WTC11 (cell line): ENCODE data around the gene AGAP1. TPM values are rescaled to one million over a fixed set of nuclear protein-coding genes. Genes with fewer than 3 reads are reported as not detected.

Source experiments
- ATAC-seq: fragments of 200-7000 bp; cut with Tn5 transposase; 2 replicates; pipeline ENCODE4 v1.10.0; 2021; ENCODE audit warnings: mild to moderate bottlenecking, moderate library complexity
- CTCF ChIA-PET: fragments of 300-600 bp; sonication (Branson Sonifier 250); formaldehyde crosslinking; loops from one replicate; lab custom pipeline; 2021; ENCODE audit warnings: antibody characterized with exemption; lab: Charles Lee
- POLR2A ChIA-PET: fragments of 350-600 bp; sonication (Branson Sonifier 250); formaldehyde crosslinking; loops from one replicate; lab custom pipeline; 2021; ENCODE audit warnings: antibody characterized with exemption; lab: Charles Lee
- DNase-seq: peaks from one replicate; pipeline ENCODE4 v3.0.0; 2021; ENCODE audit warnings: low spot score
- H3K27ac Mint-ChIP-seq: 2 replicates; pipeline ENCODE4 v1.8.0; 2021; ENCODE audit warnings: mixed read lengths
- H3K27me3 Mint-ChIP-seq: 2 replicates; pipeline ENCODE4 v1.8.0; 2021; ENCODE audit warnings: low read depth, mild to moderate bottlenecking, moderate library complexity, mixed read lengths
- H3K36me3 Mint-ChIP-seq: 2 replicates; pipeline ENCODE4 v1.8.0; 2021; ENCODE audit warnings: mixed read lengths
- H3K4me1 Mint-ChIP-seq: 2 replicates; pipeline ENCODE4 v1.8.0; 2022; ENCODE audit warnings: mixed read lengths
- H3K4me3 Mint-ChIP-seq: 2 replicates; pipeline ENCODE4 v1.8.0; 2021; ENCODE audit warnings: mild to moderate bottlenecking, moderate library complexity, mixed read lengths
- H3K9me3 Mint-ChIP-seq: 2 replicates; pipeline ENCODE4 v1.8.0; 2021; ENCODE audit warnings: mixed read lengths
- ATF1 ChIP-seq: sonication (generic); formaldehyde crosslinking; IDR thresholded peaks from 2 replicates; pipeline ENCODE4 v1.8.1; 2023; ENCODE audit warnings: mild to moderate bottlenecking, moderate library complexity, missing genetic modification reagents
- CTCF ChIP-seq: fragments of 200-600 bp; IDR thresholded peaks from 2 replicates; pipeline ENCODE4 v1.8.0; 2022; ENCODE audit warnings: antibody characterized with exemption
- E2F1 ChIP-seq: sonication (generic); formaldehyde crosslinking; IDR thresholded peaks from 2 replicates; pipeline ENCODE4 v1.8.0; 2022; ENCODE audit warnings: mild to moderate bottlenecking, missing genetic modification reagents
- ETV6 ChIP-seq: sonication (generic); formaldehyde crosslinking; IDR thresholded peaks from 2 replicates; pipeline ENCODE4 v1.8.1; 2022; ENCODE audit warnings: mild to moderate bottlenecking, missing genetic modification reagents
- FOXK1 ChIP-seq: sonication (generic); formaldehyde crosslinking; IDR thresholded peaks from 2 replicates; pipeline ENCODE4 v1.8.0; 2022; ENCODE audit warnings: mild to moderate bottlenecking, moderate library complexity, missing genetic modification reagents
- GTF2I ChIP-seq: fragments of 250-450 bp; sonication (Bioruptor Pico); conservative IDR thresholded peaks from 2 replicates; pipeline ENCODE4 v1.4.0; 2021; ENCODE audit warnings: mild to moderate bottlenecking
- HMGA2 ChIP-seq: fragments of 250-450 bp; sonication (Bioruptor Pico); IDR thresholded peaks from 2 replicates; pipeline ENCODE4 v1.4.0; 2021; ENCODE audit warnings: mild to moderate bottlenecking, moderate library complexity
- NFATC4 ChIP-seq: fragments of 250-450 bp; sonication (Bioruptor Pico); IDR thresholded peaks from 2 replicates; pipeline ENCODE4 v1.9.0; 2021; ENCODE audit warnings: mild to moderate bottlenecking
- NR2C2 ChIP-seq: sonication (generic); formaldehyde crosslinking; IDR thresholded peaks from 2 replicates; pipeline ENCODE4 v1.8.0; 2022; ENCODE audit warnings: mild to moderate bottlenecking, missing genetic modification reagents
- OVOL2 ChIP-seq: fragments of 250-450 bp; sonication (Bioruptor Pico); IDR thresholded peaks from 2 replicates; pipeline ENCODE4 v1.9.0; 2021; ENCODE audit warnings: mild to moderate bottlenecking, borderline replicate concordance
- PRDM15 ChIP-seq: sonication (generic); formaldehyde crosslinking; IDR thresholded peaks from 2 replicates; pipeline ENCODE4 v1.8.0; 2022; ENCODE audit warnings: missing genetic modification reagents
- PREB ChIP-seq: sonication (generic); formaldehyde crosslinking; IDR thresholded peaks from 2 replicates; pipeline ENCODE4 v1.8.1; 2022; ENCODE audit warnings: mild to moderate bottlenecking, missing genetic modification reagents, moderate library complexity, borderline replicate concordance
- RELA ChIP-seq: sonication (generic); formaldehyde crosslinking; IDR thresholded peaks from 2 replicates; pipeline ENCODE4 v1.8.1; 2022; ENCODE audit warnings: missing genetic modification reagents, mild to moderate bottlenecking, borderline replicate concordance
- TP53 ChIP-seq: sonication (generic); formaldehyde crosslinking; IDR thresholded peaks from 2 replicates; pipeline ENCODE4 v1.8.1; 2023; ENCODE audit warnings: mild to moderate bottlenecking, missing genetic modification reagents
- ZNF121 ChIP-seq: sonication (generic); formaldehyde crosslinking; IDR thresholded peaks from 2 replicates; pipeline ENCODE4 v1.8.0; 2023; ENCODE audit warnings: missing genetic modification reagents
- ZNF232 ChIP-seq: sonication (generic); formaldehyde crosslinking; IDR thresholded peaks from 2 replicates; pipeline ENCODE4 v1.8.0; 2022; ENCODE audit warnings: mild to moderate bottlenecking, missing genetic modification reagents
- ZNF263 ChIP-seq: sonication (generic); formaldehyde crosslinking; IDR thresholded peaks from 2 replicates; pipeline ENCODE4 v1.8.1; 2022; ENCODE audit warnings: low read depth, mild to moderate bottlenecking, moderate library complexity, missing genetic modification reagents
- total RNA-seq: library from RNA; stranded (reverse); gene quantifications from 3 replicates; pipeline ENCODE4 v1.2.3, GENCODE V29; 2021
- TF ChIP-seq, protein P1 (sequence below): sonication (generic); formaldehyde crosslinking; IDR thresholded peaks from 2 replicates; pipeline ENCODE4 v1.8.1; 2022; ENCODE audit warnings: low read depth, mild to moderate bottlenecking, moderate library complexity, missing genetic modification reagents, borderline replicate concordance
- TF ChIP-seq, protein P2 (sequence below): sonication (generic); formaldehyde crosslinking; IDR thresholded peaks from 2 replicates; pipeline ENCODE4 v1.8.1; 2022; ENCODE audit warnings: missing genetic modification reagents, borderline replicate concordance

AGAP1 gene
- total RNA-seq, 1 experiment from 2014 or later = 49.3 TPM

DNA sequence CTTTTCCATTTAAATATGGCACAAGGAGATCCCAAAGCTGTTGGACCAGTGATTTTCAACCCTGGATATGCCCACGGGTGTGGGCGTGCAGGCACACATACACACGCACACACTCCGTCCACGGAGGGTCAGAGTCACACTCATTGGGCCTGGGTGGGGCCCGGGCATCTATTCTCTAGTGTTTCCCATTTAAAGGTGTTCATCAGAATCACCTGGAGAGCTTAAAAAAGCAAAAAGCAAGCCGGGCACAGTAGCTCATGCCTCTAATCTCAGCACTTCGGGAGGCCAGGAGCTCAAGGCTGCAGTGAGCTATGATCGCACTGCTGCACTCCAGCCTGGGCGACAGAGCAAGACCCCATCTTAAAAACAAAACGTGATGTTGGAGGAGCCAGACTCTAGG, 345.4 kb downstream of the AGAP1 start:
- Mint-ChIP-seq H3K4me1 (peaks cover 19% of the 10 kb centered on the region), H3K36me3 (no peaks in the 10 kb centered on the region), H3K27me3 (no peaks in the 10 kb centered on the region), H3K27ac (no peak overlapping the region), H3K9me3 (no peaks in the 10 kb centered on the region), H3K4me3 (no peak overlapping the region)
- ChIA-PET CTCF (no interaction called here), POLR2A (no interaction called here)
- no peak for DNase-seq
- TF ChIP-seq ZNF121 (CRISPR knock-in tag) (peak; percentile 78), ETV6 (CRISPR knock-in tag) (no peak)
- ATAC-seq = no peak

DNA sequence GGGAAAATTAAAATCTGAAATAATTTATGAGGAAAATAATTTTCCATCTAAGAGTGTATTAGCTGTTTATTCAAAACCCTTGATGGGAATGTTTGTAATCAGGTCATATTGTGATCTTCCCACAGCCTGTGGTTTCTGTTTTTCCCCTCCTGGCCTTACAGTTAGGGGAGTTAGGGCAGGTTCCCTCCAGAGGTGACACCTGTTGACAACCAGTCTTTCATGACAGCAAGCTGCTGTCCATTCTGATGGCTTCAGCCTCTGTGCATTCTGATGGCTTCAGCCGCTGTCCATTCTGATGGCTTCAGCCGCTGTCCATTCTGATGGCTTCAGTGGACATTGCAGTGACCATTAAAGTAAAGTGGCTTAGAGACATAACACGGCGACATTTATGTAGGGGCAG, 346.1 kb downstream of the AGAP1 start:
- H3K4me3 Mint-ChIP-seq = no peak overlapping the region
- DNase-seq (no peak), ATAC-seq (no peak)
- H3K27me3 Mint-ChIP-seq = no peaks in the 10 kb centered on the region
- peaks cover 19% of the 10 kb centered on the region for H3K4me1 Mint-ChIP-seq
- H3K27ac Mint-ChIP-seq = no peak overlapping the region
- no peak for TF ChIP-seq NR2C2
- TF ChIP-seq ZNF232 (CRISPR knock-in tag) = no peak
- TF ChIP-seq CTCF = no peak
- no peak for TF ChIP-seq ZNF263 (CRISPR knock-in tag)
- no peak for TF ChIP-seq TP53 (CRISPR knock-in tag)
- ChIA-PET POLR2A (no interaction called here), CTCF (no interaction called here)
- H3K9me3 Mint-ChIP-seq = no peaks in the 10 kb centered on the region
- no peaks in the 10 kb centered on the region for H3K36me3 Mint-ChIP-seq

DNA sequence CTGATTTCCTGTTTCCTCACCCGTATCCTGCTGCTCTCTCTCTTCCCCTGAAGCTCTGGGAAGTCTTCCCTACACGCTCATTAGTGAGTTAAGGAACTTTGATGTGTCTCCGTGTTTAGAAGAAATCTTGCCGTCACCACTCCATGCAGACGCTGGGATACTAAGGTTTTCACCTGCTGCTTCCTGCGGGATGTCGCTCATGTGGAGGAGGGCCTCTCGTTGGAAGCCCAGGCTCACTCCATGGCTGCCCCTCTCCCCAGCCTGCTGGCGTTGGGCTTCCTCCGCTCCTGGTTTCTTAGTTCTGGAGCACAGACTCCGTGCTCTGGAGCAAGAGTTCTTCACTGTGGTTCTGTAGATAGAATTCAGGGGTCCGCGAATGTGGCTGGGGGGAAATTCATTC, 348.0 kb downstream of the AGAP1 start:
- TF ChIP-seq NFATC4 (CRISPR knock-in tag) (no peak), OVOL2 (CRISPR knock-in tag) (no peak), ATF1 (CRISPR knock-in tag) (no peak), RELA (CRISPR knock-in tag) (no peak), NR2C2 (no peak), FOXK1 (CRISPR knock-in tag) (no peak)
- TF ChIP-seq, protein P1, sequence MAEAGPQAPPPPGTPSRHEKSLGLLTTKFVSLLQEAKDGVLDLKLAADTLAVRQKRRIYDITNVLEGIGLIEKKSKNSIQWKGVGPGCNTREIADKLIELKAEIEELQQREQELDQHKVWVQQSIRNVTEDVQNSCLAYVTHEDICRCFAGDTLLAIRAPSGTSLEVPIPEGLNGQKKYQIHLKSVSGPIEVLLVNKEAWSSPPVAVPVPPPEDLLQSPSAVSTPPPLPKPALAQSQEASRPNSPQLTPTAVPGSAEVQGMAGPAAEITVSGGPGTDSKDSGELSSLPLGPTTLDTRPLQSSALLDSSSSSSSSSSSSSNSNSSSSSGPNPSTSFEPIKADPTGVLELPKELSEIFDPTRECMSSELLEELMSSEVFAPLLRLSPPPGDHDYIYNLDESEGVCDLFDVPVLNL (CRISPR knock-in tag) = no peak
- TF ChIP-seq, all 79 proteins: peak for 0
- no peak for ATAC-seq
- CTCF ChIA-PET = interaction anchor here (0.8 kb wide), 1 partner anchor 48 kb away, joined by 3 read pairs; no protein-coding TSS in a partner anchor
- Mint-ChIP-seq H3K27ac (peak overlapping the region; percentile 89), H3K27me3 (no peaks in the 10 kb centered on the region), H3K36me3 (no peaks in the 10 kb centered on the region), H3K4me1 (peaks cover 4% of the 10 kb centered on the region), H3K4me3 (no peak overlapping the region), H3K9me3 (no peaks in the 10 kb centered on the region)
- no peak for DNase-seq
- POLR2A ChIA-PET = no interaction called here

DNA sequence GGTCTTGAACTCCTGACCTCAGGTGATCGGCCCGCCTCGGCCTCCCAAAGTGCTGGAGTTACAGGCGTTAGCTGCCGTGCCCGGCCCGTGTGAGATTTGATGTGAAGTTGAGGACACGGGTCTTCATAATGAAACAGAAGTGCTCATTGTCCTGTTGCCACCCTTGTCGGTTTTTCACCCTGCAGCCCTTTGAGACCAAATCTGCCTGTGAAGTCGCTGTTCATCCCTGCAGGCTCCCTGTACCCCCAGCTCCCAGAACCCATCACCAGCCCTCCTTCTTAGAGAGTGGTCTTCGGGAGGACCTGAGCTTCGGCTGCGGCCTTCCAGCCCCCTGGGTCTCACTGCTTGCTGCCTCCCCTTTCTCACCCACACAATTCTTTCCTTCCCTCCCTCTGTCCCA, 349.1 kb downstream of the AGAP1 start:
- CTCF ChIA-PET = no interaction called here
- H3K36me3 Mint-ChIP-seq = no peaks in the 10 kb centered on the region
- TF ChIP-seq HMGA2 (CRISPR knock-in tag) (no peak), PREB (CRISPR knock-in tag) (no peak), GTF2I (CRISPR knock-in tag) (no peak), PRDM15 (CRISPR knock-in tag) (no peak), ZNF121 (CRISPR knock-in tag) (no peak), E2F1 (CRISPR knock-in tag) (no peak)
- TF ChIP-seq, protein P2, sequence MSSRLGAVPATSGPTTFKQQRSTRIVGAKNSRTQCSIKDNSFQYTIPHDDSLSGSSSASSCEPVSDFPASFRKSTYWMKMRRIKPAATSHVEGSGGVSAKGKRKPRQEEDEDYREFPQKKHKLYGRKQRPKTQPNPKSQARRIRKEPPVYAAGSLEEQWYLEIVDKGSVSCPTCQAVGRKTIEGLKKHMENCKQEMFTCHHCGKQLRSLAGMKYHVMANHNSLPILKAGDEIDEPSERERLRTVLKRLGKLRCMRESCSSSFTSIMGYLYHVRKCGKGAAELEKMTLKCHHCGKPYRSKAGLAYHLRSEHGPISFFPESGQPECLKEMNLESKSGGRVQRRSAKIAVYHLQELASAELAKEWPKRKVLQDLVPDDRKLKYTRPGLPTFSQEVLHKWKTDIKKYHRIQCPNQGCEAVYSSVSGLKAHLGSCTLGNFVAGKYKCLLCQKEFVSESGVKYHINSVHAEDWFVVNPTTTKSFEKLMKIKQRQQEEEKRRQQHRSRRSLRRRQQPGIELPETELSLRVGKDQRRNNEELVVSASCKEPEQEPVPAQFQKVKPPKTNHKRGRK (CRISPR knock-in tag) = no peak

More for the DNA sequence above, 349.1 kb downstream of the AGAP1 start:
- Mint-ChIP-seq H3K9me3 (no peaks in the 10 kb centered on the region), H3K27me3 (no peaks in the 10 kb centered on the region), H3K4me3 (no peak overlapping the region), H3K27ac (no peak overlapping the region), H3K4me1 (peaks cover 8% of the 10 kb centered on the region)
- DNase-seq (no peak), ATAC-seq (no peak)
- POLR2A ChIA-PET = no interaction called here
